Measurements from ENCODE around the gene OR8B8. TPM values are rescaled to one million over a fixed set of nuclear protein-coding genes. Genes with fewer than 3 reads are reported as not detected.
"Not testable (repeated sequence)": the region's sequence is repeated elsewhere in the genome, so short reads cannot be mapped to it uniquely, and the experiment has no call there.

The OR8B8 gene
- total and polyA plus RNA-seq, 2 donors (not counting 3 experiments of a cell fraction or from before 2014, with no cell fraction given) = not detected

- Histone ChIP-seq H3K4me3 (replicated peaks in 1 of 3; ENCODE audit: insufficient read depth in 1 of 3, low read depth in 1 of 3, low read length in 3 of 3) (no peak overlapping the region), H3K9ac (replicated peaks; ENCODE audit: extremely low read depth, insufficient read depth, low read length) (no peak overlapping the region), H4K20me1 (replicated peaks; ENCODE audit: control insufficient read depth, extremely low read depth, insufficient read depth, low read length) (no peaks in the 10 kb centered on the region), H2AFZ (ENCODE audit: low read depth, low read length) (no peak overlapping the region), H3K27me3 (ENCODE audit: control insufficient read depth in 2 of 2, insufficient read depth in 2 of 2, low read length in 2 of 2) (peaks cover 6 to 20% of the 10 kb centered on the region in 2 experiments), H3K4me2 (ENCODE audit: insufficient read depth, low read length) (no peak overlapping the region), H3K36me3 (ENCODE audit: control insufficient read depth in 2 of 2, extremely low read depth in 1 of 2, insufficient read depth in 2 of 2, low read length in 2 of 2) (no peaks in the 10 kb centered on the region), H3K79me2 (ENCODE audit: control insufficient read depth, insufficient read depth, low read length) (no peaks in the 10 kb centered on the region), H3K9me1 (replicated peaks; ENCODE audit: control insufficient read depth, extremely low read depth, insufficient read depth, low read length) (no peaks in the 10 kb centered on the region), H3K9me3 (replicated peaks; ENCODE audit: control insufficient read depth, insufficient read depth, low read length) (no peaks in the 10 kb centered on the region), H3K4me1 (ENCODE audit: control insufficient read depth, extremely low read depth, insufficient read depth, low read length) (no peaks in the 10 kb centered on the region), H3K27ac (ENCODE audit: insufficient read depth, low read depth, low read length) (no peak overlapping the region)
- TF ChIP-seq CTCF (IDR thresholded peaks at IDR 0.05; ENCODE audit: extremely low read depth in 1 of 2, insufficient read depth in 1 of 2, low read depth in 1 of 2, low read length in 2 of 2) (no peak), JUN (IDR thresholded peaks at IDR 0.05; ENCODE audit: borderline replicate concordance, insufficient read depth, insufficient read length, low read depth) (no peak), POLR2A (IDR thresholded peaks at IDR 0.05; ENCODE audit: low read depth, low read length) (no peak), MYC (IDR thresholded peaks at IDR 0.05; ENCODE audit: low read depth, low read length) (no peak), FOS (IDR thresholded peaks at IDR 0.05; ENCODE audit: borderline replicate concordance, insufficient read depth, low read length) (no peak), POLR2AphosphoS5 (IDR thresholded peaks at IDR 0.05; ENCODE audit: insufficient read depth, low read depth, low read length) (no peak), EZH2 (IDR thresholded peaks at IDR 0.05; ENCODE audit: borderline replicate concordance, low read depth, low read length, severe bottlenecking) (no peak), MAX (IDR thresholded peaks at IDR 0.05; ENCODE audit: insufficient read depth, insufficient read length) (no peak), GATA2 (IDR thresholded peaks at IDR 0.05; ENCODE audit: insufficient read depth, insufficient read length, low read depth, low read length) (no peak)
- DNase-seq (ENCODE audit: low read depth, low spot score) (no peak), FAIRE-seq (no peak)
- intact Hi-C loops (cut with micrococcal nuclease) = no loop called here
- ChIA-PET CTCF (interaction anchor here (1.0 to 1.1 kb wide), 3 partner anchors 9 to 222 kb away, joined by 3 read pairs; no protein-coding TSS in a partner anchor), POLR2A (no interaction called here)
- dilution Hi-C loops (cut with MboI; ENCODE audit: extremely low pct_ligation_motif_present, low sequenced_read_pairs) = no loop called here
- no TSS peak for BruUV-seq (replicated peaks)
Measured at GRCh38 chr11:124405581-124405980, 39.9 kb downstream of the OR8B8 start.

- BruUV-seq (replicated peaks); H3K9me3 ChIP-seq (replicated peaks; ENCODE audit: control insufficient read depth, insufficient read depth, low read length); FAIRE-seq; DNase-seq (ENCODE audit: low read depth, low spot score); dilution Hi-C loops (cut with MboI; ENCODE audit: extremely low pct_ligation_motif_present, low sequenced_read_pairs); H3K4me3 ChIP-seq (replicated peaks in 1 of 3; ENCODE audit: insufficient read depth in 1 of 3, low read depth in 1 of 3, low read length in 3 of 3); H2AFZ ChIP-seq (ENCODE audit: low read depth, low read length); H3K4me2 ChIP-seq (ENCODE audit: insufficient read depth, low read length); H3K9ac ChIP-seq (replicated peaks; ENCODE audit: extremely low read depth, insufficient read depth, low read length); H3K9me1 ChIP-seq (replicated peaks; ENCODE audit: control insufficient read depth, extremely low read depth, insufficient read depth, low read length); H4K20me1 ChIP-seq (replicated peaks; ENCODE audit: control insufficient read depth, extremely low read depth, insufficient read depth, low read length); H3K4me1 ChIP-seq (ENCODE audit: control insufficient read depth, extremely low read depth, insufficient read depth, low read length); H3K27ac ChIP-seq (ENCODE audit: insufficient read depth, low read depth, low read length); H3K36me3 ChIP-seq (ENCODE audit: control insufficient read depth in 2 of 2, extremely low read depth in 1 of 2, insufficient read depth in 2 of 2, low read length in 2 of 2); POLR2A ChIA-PET; H3K79me2 ChIP-seq (ENCODE audit: control insufficient read depth, insufficient read depth, low read length): not testable (repeated sequence)
- peaks cover 2 to 15% of the 10 kb centered on the region in 2 experiments for H3K27me3 ChIP-seq (ENCODE audit: control insufficient read depth in 2 of 2, insufficient read depth in 2 of 2, low read length in 2 of 2)
- intact Hi-C loops (cut with micrococcal nuclease) = loop anchor here (2.0 to 5.0 kb wide), 2 partner anchors 332 to 434 kb away; no protein-coding TSS in a partner anchor
- CTCF ChIA-PET = interaction anchor here (0.6 to 2.8 kb wide), 6 partner anchors 13 to 473 kb away, joined by 3 to 15 read pairs (median 4); no protein-coding TSS in a partner anchor
Measured at GRCh38 chr11:124403186-124403585, 42.3 kb downstream of the OR8B8 start.

Measured in endothelial cell of umbilical vein (primary cell).